ENCODE results near the gene NOP9.
A peak's percentile ranks its signal among the peaks of the same experiment; 100 is the strongest.

The NOP9 gene

DNA sequence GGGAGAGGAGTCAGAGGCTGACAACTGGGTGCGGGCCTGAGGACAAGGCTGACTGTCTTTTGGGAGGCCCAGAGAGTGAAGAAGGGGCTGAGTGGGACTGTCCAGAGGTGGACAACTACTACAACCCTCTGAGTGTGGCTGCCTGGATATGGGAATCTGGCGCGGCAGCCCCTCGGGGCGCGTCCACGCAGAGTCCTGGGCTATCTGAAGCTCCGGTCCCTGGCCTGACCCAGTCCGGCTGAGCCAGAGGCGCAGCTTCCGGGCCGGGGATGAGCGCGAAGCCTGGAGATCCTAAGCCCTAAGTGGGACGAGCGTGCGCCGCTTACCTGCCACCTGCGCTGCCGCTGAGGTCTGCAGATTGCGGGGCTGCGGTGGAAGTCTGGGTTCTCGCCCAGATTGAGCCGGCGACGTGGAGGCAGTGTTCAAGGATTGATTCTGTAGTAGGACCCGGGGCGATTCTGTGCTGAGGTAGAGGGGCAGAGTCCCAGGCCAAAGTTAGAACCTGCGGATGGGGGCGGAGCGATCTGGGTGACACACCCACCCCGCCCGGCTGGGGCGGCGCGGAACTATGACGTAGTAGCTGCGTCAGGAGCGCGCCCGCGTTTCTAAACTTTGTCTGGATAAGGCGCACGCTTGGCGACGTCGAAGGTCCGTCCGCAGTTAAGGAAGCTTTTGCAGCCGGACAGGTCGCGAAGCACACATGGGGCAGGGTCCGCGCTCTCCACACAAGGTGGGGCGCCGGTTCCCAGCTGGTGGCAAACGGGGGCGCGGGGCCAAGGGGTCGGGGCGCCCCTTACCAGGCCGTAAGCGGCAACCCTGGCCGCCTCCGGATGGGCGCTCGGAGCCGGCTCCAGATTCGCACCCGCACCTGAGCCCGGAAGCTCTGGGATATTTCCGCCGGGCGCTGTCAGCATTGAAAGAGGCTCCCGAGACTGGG lies at the start of gene NOP9, which contains the start of gene DHRS1:
Gene NOP9 (plus strand): TSS at position 596 of the 937 bp plus-strand sequence. CDS start 105 bp downstream, at position 701.
Gene DHRS1 (minus strand): TSS at position 526 of the 937 bp plus-strand sequence. CDS start 674 bp downstream, outside the sequence.
- peak; percentile 79 for DNase-seq

DNA sequence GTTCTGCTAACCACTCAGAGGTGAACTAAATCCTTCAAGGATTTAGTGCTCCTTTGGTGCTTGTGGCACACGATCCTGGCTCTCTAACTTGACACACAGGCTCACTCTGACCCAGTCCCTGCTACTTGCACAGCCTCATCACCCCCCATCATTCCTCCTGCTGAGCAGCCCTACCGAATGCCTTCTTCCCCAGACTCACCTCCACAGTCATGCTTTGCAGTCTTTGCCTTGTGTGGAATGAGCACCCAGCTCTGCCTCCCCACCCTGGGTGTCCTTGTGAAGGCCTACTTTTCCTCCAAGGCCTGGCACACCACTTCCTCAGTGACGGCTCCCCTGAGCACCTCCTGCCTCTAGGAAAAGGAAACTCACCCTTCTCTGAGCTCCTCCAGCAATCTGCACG lies 49.3 kb upstream of the NOP9 start:
- DNase-seq = no peak

DNA sequence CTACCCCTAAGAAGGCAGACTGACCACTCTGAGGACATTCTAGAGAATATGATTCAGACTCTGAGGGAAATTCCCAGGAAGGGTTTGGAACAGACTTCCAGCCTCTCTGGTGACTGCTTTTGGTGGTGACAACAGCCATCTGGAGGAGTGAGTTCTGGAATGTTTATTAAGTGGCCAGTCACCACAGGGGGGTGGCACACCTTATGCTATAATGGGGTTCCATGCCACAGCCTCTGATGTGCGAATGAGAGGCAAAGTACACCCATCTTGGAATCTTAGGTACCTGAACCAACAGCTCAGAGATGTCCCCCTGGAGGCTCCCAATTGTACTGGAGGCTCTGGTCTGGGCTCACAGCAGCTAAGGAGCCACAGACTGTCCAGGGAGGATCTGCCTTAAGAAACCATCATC lies 47.8 kb upstream of the NOP9 start:
- no peak for DNase-seq

- DNase-seq = no peak
These were observed 47.1 kb upstream of the NOP9 start for GRCh38 chr14:24252289-24253124.

DNA sequence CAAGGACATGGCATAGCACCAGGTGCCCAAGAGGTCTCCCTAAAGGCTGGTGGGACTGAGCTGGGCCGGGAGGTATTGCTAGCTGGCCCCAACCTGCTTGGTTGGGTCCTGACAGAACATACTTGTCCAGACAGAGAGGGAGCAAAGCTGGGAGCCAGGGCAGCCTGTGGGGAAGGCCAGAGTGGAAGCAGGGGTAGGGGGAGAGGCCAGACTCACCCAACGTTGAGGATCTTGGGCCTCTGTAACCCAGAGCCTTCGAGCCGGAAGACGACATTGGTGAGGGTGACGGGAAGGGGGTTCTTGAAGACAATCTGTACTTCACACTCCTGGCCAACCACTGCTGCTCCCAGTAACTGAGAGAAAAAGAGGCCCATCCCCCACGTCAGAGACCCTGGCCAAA lies 45.7 kb upstream of the NOP9 start:
- no peak for DNase-seq

- DNase-seq = no peak
These were observed 44.8 kb upstream of the NOP9 start for GRCh38 chr14:24254630-24255392.

- DNase-seq = no peak
These were observed 44.2 kb upstream of the NOP9 start for GRCh38 chr14:24255438-24255837.

DNA sequence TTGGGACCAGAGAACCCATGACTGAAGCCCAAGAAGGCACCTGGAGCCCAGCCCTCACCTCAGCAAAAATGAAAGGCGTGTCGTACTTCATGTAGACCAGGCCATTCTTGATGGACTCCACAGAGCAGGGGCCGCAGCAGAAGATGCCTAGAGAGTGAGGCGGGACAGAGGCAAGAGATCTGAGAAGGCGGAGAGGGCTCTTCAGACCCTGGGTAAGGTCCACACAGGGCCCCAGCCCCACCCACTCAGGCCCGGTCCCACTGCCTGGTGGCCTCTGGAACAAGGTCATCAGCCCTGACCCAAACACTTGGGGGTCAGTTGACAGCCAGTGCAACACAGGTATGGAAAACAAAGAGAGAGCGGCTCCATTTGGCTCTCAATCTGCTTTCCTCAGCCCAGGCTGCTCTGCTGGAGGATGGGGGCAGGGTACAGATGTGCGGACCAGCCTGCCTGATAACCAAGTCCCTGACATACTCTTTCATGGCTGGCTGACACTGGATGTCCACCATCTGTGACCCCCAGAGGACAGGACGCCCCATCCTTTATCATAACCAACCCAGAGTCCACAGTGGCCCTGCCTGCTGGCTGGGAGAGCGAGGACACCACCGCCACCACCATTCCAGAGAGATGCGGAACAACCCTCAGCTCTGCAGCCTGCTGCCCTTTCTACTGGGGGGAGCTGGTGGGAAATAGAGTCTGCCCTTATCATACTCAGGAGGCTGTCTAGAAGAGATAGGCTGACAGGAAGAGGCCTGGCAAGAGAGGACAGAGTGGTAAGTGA lies 43.5 kb upstream of the NOP9 start:
- DNase-seq = no peak

DNA sequence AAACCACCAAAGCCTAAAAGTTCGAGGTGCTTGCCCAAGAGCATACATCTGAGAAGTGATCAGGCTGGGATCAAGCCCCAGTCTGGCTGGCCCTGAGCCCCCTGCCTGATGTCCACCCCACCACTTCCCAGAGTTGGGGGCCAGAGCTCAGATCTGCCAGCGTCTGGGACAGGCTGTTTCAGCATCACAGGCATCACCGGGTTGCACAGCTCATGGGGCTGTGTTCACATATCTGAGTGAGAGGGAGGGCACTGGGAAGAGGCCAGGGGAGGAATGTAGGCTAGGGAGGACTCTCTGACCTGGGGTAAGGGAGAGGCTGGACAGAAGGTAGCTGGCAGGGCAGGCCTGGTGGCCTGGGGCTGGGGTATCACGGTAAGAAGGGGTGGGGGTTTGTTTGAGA lies 42.7 kb upstream of the NOP9 start:
- DNase-seq = no peak

DNA sequence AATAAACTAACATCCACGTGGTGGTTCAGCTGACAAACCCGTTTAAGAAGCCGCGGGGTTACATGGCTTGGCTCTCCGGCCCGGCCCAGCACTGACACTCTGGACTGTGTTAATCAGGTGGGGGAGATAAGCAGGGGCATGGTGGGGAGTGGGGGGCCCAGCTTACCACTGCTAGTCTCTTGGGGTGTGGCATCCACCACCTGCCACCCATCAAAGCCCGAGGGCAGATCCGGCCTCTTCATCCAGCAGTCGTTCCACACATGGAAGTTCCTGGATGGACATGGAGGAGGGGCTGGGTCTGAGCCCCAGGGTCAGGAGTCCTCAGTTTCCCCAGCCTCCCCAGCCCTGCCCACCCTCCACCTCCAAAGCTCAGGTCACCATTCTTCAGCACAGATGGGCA lies 41.5 kb upstream of the NOP9 start:
- DNase-seq = no peak

DNA sequence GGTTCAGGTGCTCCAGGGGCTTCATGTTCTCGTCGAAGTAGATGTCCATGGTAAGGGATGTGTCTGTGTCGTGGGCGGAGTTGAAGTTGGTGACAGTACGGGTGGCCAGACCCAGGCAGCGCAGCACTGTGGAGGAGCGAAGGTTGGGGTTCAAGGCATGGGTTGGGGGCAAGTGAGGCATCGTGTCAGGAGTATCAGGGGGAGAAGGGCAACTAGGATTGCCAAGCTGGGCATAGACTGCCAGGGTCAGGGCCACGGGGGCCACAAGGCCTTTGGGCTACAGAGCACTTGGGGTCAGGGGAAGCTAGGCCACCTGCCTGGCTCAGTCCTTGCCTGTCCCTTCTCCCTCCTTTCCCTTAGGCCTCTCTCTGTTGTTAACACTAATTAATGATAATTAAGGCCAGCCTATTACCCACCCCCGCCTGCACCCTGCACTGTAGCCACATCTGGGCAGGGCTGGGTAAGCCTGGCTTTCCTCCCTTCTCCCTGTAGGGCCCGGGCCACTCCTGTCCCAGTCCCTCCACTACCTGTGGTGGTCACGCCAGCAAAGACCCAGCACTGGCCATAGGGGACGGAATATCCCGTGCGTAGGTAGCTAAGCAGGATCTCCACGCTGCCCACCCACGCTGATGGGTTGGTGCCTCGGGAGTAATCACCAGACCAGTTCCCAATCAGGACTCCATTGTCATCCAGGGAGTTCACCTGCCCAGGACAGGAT lies 40.9 kb upstream of the NOP9 start:
- DNase-seq = no peak

GRCh38 chr14:24259282-24260025 lies 40.2 kb upstream of the NOP9 start:
- no peak for DNase-seq

- DNase-seq = no peak
These were observed 39.4 kb upstream of the NOP9 start for GRCh38 chr14:24260026-24260779.

GRCh38 chr14:24260780-24261157 lies 38.9 kb upstream of the NOP9 start:
- DNase-seq = no peak

GRCh38 chr14:24261256-24261968 lies 38.2 kb upstream of the NOP9 start:
- no peak for DNase-seq

DNA sequence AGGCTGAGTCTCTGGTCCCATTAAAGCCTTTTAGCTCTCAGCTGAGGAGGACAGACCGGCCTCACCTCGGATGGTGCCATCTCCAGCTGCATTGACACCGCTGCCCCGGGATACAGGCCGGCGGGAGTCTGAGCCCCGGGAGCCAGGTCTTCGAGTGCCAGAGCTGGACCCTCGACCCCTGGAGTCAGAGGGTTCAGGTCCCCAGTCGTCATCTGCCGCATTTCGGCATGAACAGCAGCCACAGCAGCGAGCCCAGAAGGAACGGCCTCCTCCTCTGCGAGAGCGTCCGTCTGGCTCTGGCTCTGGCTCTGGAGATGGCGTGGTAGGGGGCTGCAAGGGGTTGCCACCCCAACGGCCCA lies 37.7 kb upstream of the NOP9 start:
- DNase-seq = no peak

GRCh38 chr14:24262821-24263733 lies 36.6 kb upstream of the NOP9 start, which contains the start of gene TGM1:
Gene TGM1 (minus strand): TSS chr14:24263177. CDS start chr14:24262352, 825 bp downstream.
- DNase-seq = no peak

DNA sequence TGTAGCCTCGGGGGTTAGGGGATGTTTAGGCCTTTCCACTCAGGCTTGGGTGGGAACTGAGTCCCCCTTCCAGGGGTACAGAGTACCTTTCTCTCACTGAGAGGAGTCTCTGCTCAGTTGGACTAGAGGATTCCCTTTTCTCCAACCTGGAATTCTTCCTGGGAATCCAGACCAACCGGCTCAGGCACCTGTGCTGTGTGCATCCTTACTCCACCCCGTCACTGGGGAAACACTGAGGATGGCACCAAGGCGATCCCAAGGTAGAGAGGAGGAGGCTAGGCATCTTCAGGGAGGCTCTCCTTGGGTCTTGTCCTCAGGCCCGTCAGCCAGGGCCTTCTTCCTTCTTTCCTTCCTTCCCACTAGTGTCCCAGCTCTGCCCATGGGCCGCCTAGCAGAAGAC lies 35.8 kb upstream of the NOP9 start:
- no peak for DNase-seq

Measured in NCI-H1105 (cell line).